Muscle layer of duodenum (tissue), 2 donors: ENCODE data around the gene RMND5B.
"Not testable (repeated sequence)": the region's sequence is repeated elsewhere in the genome, so short reads cannot be mapped to it uniquely, and the experiment has no call there.

ENCODE experiments used
- H3K27ac ChIP-seq: one replicate; pipeline ENCODE4 v1.7.0; 2013; ENCODE audit warnings: mild to moderate bottlenecking, low read length
- H3K27me3 ChIP-seq: one replicate; pipeline ENCODE4 v1.7.0; 2013; ENCODE audit warnings: low read depth, mild to moderate bottlenecking, control low read depth, low read length
- H3K36me3 ChIP-seq, 2 donors: one replicate each; pipeline ENCODE4 v1.7.0; 2013; ENCODE audit warnings: low read length in 2 of 2, control low read depth in 1 of 2, mild to moderate bottlenecking in 1 of 2; ENCODE audit not compliant: insufficient read depth in 2 of 2, control insufficient read depth in 1 of 2
- H3K4me1 ChIP-seq, 2 donors: one replicate each; pipeline ENCODE4 v1.7.0; 2013; ENCODE audit warnings: low read length in 2 of 2, mild to moderate bottlenecking in 2 of 2, control low read depth in 1 of 2, moderate library complexity in 1 of 2; ENCODE audit not compliant: insufficient read depth in 2 of 2, control insufficient read depth in 1 of 2
- H3K4me3 ChIP-seq, 2 donors: one replicate each; pipeline ENCODE4 v1.7.0; 2013; ENCODE audit warnings: low read length in 2 of 2, low read depth in 1 of 2, mild to moderate bottlenecking in 1 of 2
- H3K9me3 ChIP-seq, 2 donors: one replicate each; pipeline ENCODE4 v1.7.0; 2013; ENCODE audit warnings: low read length in 2 of 2, control low read depth in 1 of 2, mild to moderate bottlenecking in 1 of 2; ENCODE audit not compliant: control insufficient read depth in 1 of 2
- donor health status: healthy.

RMND5B gene

GRCh38 chr5:178130576-178131445 lies at the start of gene RMND5B:
Gene RMND5B (plus strand): TSS chr5:178131014. CDS start chr5:178138120, 7,106 bp downstream.
- H3K36me3 ChIP-seq = peaks cover 7 to 11% of the 10 kb centered on the region in 2 donors
- H3K4me1 ChIP-seq = peaks cover 4 to 12% of the 10 kb centered on the region in 2 donors
- H3K4me3 ChIP-seq = peak within 1 kb of the TSS; percentile 78 to 91
- no peaks in the 10 kb centered on the region for H3K27me3 ChIP-seq
- no peaks in the 10 kb centered on the region for H3K9me3 ChIP-seq
- H3K27ac ChIP-seq = peak within 1 kb of the TSS; percentile 63

GRCh38 chr5:178081571-178082243 lies 49.1 kb upstream of the RMND5B start:
- H3K36me3 ChIP-seq = no peaks in the 10 kb centered on the region
- no peak overlapping the region for H3K4me3 ChIP-seq
- H3K27ac ChIP-seq = no peak overlapping the region
- no peaks in the 10 kb centered on the region for H3K9me3 ChIP-seq
- H3K27me3 ChIP-seq = no peaks in the 10 kb centered on the region
- H3K4me1 ChIP-seq = no peaks in the 10 kb centered on the region

GRCh38 chr5:178083922-178084321 lies 46.9 kb upstream of the RMND5B start:
- no peak overlapping the region for H3K27ac ChIP-seq
- no peaks in the 10 kb centered on the region for H3K27me3 ChIP-seq
- H3K4me1 ChIP-seq = no peaks in the 10 kb centered on the region

GRCh38 chr5:178085316-178085715 lies 45.5 kb upstream of the RMND5B start:
- Histone ChIP-seq H3K9me3 (no peaks in the 10 kb centered on the region), H3K4me3 (no peak overlapping the region), H3K36me3 (no peaks in the 10 kb centered on the region), H3K27ac (no peak overlapping the region), H3K27me3 (no peaks in the 10 kb centered on the region), H3K4me1 (no peaks in the 10 kb centered on the region)

More at GRCh38 chr5:178083922-178084321, 46.9 kb upstream of the RMND5B start:
- Histone ChIP-seq H3K36me3 (no peaks in the 10 kb centered on the region), H3K9me3 (no peaks in the 10 kb centered on the region), H3K4me3 (no peak overlapping the region)

- H3K9me3 ChIP-seq = no peaks in the 10 kb centered on the region
- no peaks in the 10 kb centered on the region for H3K27me3 ChIP-seq
- no peak overlapping the region for H3K27ac ChIP-seq
- no peak overlapping the region for H3K4me3 ChIP-seq
- H3K36me3 ChIP-seq = no peaks in the 10 kb centered on the region
- H3K4me1 ChIP-seq = no peaks in the 10 kb centered on the region
Observed at GRCh38 chr5:178086266-178086665, 44.5 kb upstream of the RMND5B start.

GRCh38 chr5:178087199-178087598 lies 43.6 kb upstream of the RMND5B start:
- not testable (repeated sequence) for H3K36me3 ChIP-seq, H3K27ac ChIP-seq, H3K27me3 ChIP-seq, H3K9me3 ChIP-seq, H3K4me1 ChIP-seq, H3K4me3 ChIP-seq

GRCh38 chr5:178090856-178091255 lies 40.0 kb upstream of the RMND5B start:
- H3K27ac ChIP-seq = no peak overlapping the region
- H3K4me3 ChIP-seq = no peak overlapping the region

GRCh38 chr5:178093134-178093533 lies 37.7 kb upstream of the RMND5B start:
- H3K9me3 ChIP-seq = no peaks in the 10 kb centered on the region
- H3K4me3 ChIP-seq = no peak overlapping the region
- H3K36me3 ChIP-seq = no peaks in the 10 kb centered on the region
- H3K27ac ChIP-seq = no peak overlapping the region
- H3K27me3 ChIP-seq = no peaks in the 10 kb centered on the region
- H3K4me1 ChIP-seq = no peaks in the 10 kb centered on the region

More at GRCh38 chr5:178090856-178091255, 40.0 kb upstream of the RMND5B start:
- Histone ChIP-seq H3K9me3 (no peaks in the 10 kb centered on the region), H3K27me3 (no peaks in the 10 kb centered on the region), H3K36me3 (no peaks in the 10 kb centered on the region), H3K4me1 (no peaks in the 10 kb centered on the region)

GRCh38 chr5:178094345-178094744 lies 36.5 kb upstream of the RMND5B start:
- Histone ChIP-seq H3K4me3 (no peak overlapping the region), H3K27me3 (no peaks in the 10 kb centered on the region), H3K9me3 (no peaks in the 10 kb centered on the region), H3K4me1 (no peaks in the 10 kb centered on the region), H3K27ac (no peak overlapping the region), H3K36me3 (no peaks in the 10 kb centered on the region)

GRCh38 chr5:178098685-178099084 lies 32.1 kb upstream of the RMND5B start:
- Histone ChIP-seq H3K36me3 (no peaks in the 10 kb centered on the region), H3K4me1 (no peaks in the 10 kb centered on the region), H3K4me3 (no peak overlapping the region), H3K27me3 (no peaks in the 10 kb centered on the region), H3K27ac (no peak overlapping the region), H3K9me3 (no peaks in the 10 kb centered on the region)

- H3K4me1 ChIP-seq = no peaks in the 10 kb centered on the region
- H3K9me3 ChIP-seq = no peaks in the 10 kb centered on the region
- H3K4me3 ChIP-seq = no peak overlapping the region
- no peaks in the 10 kb centered on the region for H3K27me3 ChIP-seq
- no peak overlapping the region for H3K27ac ChIP-seq
- no peaks in the 10 kb centered on the region for H3K36me3 ChIP-seq
Observed at GRCh38 chr5:178103612-178104011, 27.2 kb upstream of the RMND5B start.
